Keratinocyte (primary cell): ENCODE measurements around the gene IRF4. TPM values are rescaled to one million over a fixed set of nuclear protein-coding genes. Genes with fewer than 3 reads are reported as not detected.

Source experiments
- DNase-seq: peaks from one replicate; pipeline ENCODE4 v3.0.0-alpha.2; 2011; ENCODE audit warnings: low read depth, missing footprints, low spot score
- FAIRE-seq: peaks from 2 replicates; lab custom pipeline; 2011; peaks lifted over from hg19 to GRCh38; lab: Jason Lieb, UNC
- H2AFZ ChIP-seq: 2 replicates; pipeline ENCODE4 v1.6.0; 2012; ENCODE audit warnings: low read length, control low read depth, inconsistent platforms; ENCODE audit not compliant: control insufficient read depth
- H3K27ac ChIP-seq: 2 replicates; pipeline ENCODE4 v1.5.1; 2011; ENCODE audit warnings: low read length; ENCODE audit not compliant: control insufficient read depth, insufficient read depth
- H3K27me3 ChIP-seq: 3 replicates; pipeline ENCODE4 v1.6.0; 2011; ENCODE audit warnings: low read length; ENCODE audit not compliant: control insufficient read depth, insufficient read depth; ENCODE audit errors: extremely low read depth
- H3K36me3 ChIP-seq, 2 experiments: 2 replicates in 1 of 2; 3 replicates in 1 of 2; pipeline ENCODE4 v1.5.1; 2011; ENCODE audit warnings: low read length in 2 of 2, mild to moderate bottlenecking in 1 of 2; ENCODE audit not compliant: control insufficient read depth in 2 of 2, insufficient read depth in 2 of 2; ENCODE audit errors: extremely low read depth in 1 of 2
- H3K4me1 ChIP-seq: 3 replicates; pipeline ENCODE4 v1.5.1; 2011; ENCODE audit warnings: low read length; ENCODE audit not compliant: control insufficient read depth, insufficient read depth; ENCODE audit errors: extremely low read depth
- H3K4me2 ChIP-seq: 3 replicates; pipeline ENCODE4 v1.6.0; 2011; ENCODE audit warnings: low read depth, low read length; ENCODE audit not compliant: control insufficient read depth, insufficient read depth; ENCODE audit errors: extremely low read depth
- H3K4me3 ChIP-seq, 3 experiments: fragments of 200-600 bp in 1 of 3; sonication (generic) in 1 of 3; 2 replicates in 2 of 3; 3 replicates in 1 of 3; pipeline ENCODE4 v1.5.1; 2011 to 2016; ENCODE audit warnings: low read length in 3 of 3, mild to moderate bottlenecking in 3 of 3, control low read depth in 2 of 3, inconsistent platforms in 1 of 3, low read depth in 1 of 3, mixed read lengths in 1 of 3, mixed run types in 1 of 3, moderate library complexity in 1 of 3; ENCODE audit not compliant: control insufficient read depth in 2 of 3, insufficient read depth in 2 of 3; ENCODE audit errors: extremely low read depth in 1 of 3
- H3K79me2 ChIP-seq: 2 replicates; pipeline ENCODE4 v1.6.0; 2012; ENCODE audit warnings: low read length; ENCODE audit not compliant: control insufficient read depth, insufficient read depth
- H3K9ac ChIP-seq: 3 replicates; pipeline ENCODE4 v1.6.0; 2011; ENCODE audit warnings: low read length; ENCODE audit not compliant: control insufficient read depth, insufficient read depth; ENCODE audit errors: extremely low read depth
- H3K9me1 ChIP-seq: 3 replicates; pipeline ENCODE4 v1.6.0; 2011; ENCODE audit warnings: low read length; ENCODE audit not compliant: control insufficient read depth, insufficient read depth; ENCODE audit errors: extremely low read depth
- H3K9me3 ChIP-seq: 2 replicates; pipeline ENCODE4 v1.5.1; 2012; ENCODE audit warnings: low read depth, low read length; ENCODE audit not compliant: control insufficient read depth
- H4K20me1 ChIP-seq: 3 replicates; pipeline ENCODE4 v1.6.0; 2011; ENCODE audit warnings: low read length; ENCODE audit not compliant: control insufficient read depth, insufficient read depth; ENCODE audit errors: extremely low read depth
- EZH2 ChIP-seq: IDR thresholded peaks from one replicate; pipeline ENCODE4 v1.6.1; 2012; ENCODE audit warnings: inconsistent platforms, mild to moderate bottlenecking, low read length, moderate library complexity
- dilution Hi-C: fragments of 300-500 bp; cut with MboI; formaldehyde crosslinking; loops from one replicate; pipeline ENCODE4 v1.7.0; 2020; ENCODE audit warnings: low sequenced_read_pairs; ENCODE audit not compliant: extremely low pct_ligation_motif_present
- polyA plus RNA-seq, 5 experiments: library from polyadenylated mRNA; depleted of rRNA in 3 of 5; stranded (reverse) in 3 of 5; stranded (forward) in 1 of 5; unstranded in 1 of 5; fragments of >200 nt; gene quantifications; 1 replicate in 1 of 5; 2 replicates in 3 of 5; 3 replicates in 1 of 5; pipeline versions ENCODE4 v1.2.1 to v1.2.3, GENCODE V29; 2011 to 2012; ENCODE audit warnings: missing spikeins in 2 of 5, low read depth in 1 of 5, low replicate concordance in 1 of 5
- TF ChIP-seq, protein P1 (sequence below), 3 experiments: IDR thresholded peaks in 1 of 3; conservative IDR thresholded peaks in 1 of 3; optimal IDR thresholded peaks in 1 of 3; 2 replicates in 2 of 3; 3 replicates in 1 of 3; pipeline versions ENCODE3 to v1.5.1; 2011; ENCODE audit warnings: low read length in 3 of 3, mild to moderate bottlenecking in 3 of 3, moderate library complexity in 2 of 3, control low read depth in 1 of 3, inconsistent platforms in 1 of 3; ENCODE audit not compliant: insufficient read depth in 2 of 3; ENCODE audit errors: extremely low read depth in 1 of 3

The IRF4 gene
- polyA plus RNA-seq, 1 donor (not counting 4 experiments of a cell fraction or from before 2014, with no cell fraction given), result 0.12 TPM

- H3K36me3 ChIP-seq, result no peaks in the 10 kb centered on the region
- FAIRE-seq (no peak), DNase-seq (no peak)
- H3K9me3 ChIP-seq, result no peaks in the 10 kb centered on the region
- no peak overlapping the region for H3K27ac ChIP-seq
- no peak overlapping the region for H3K9ac ChIP-seq
- peaks cover 11% of the 10 kb centered on the region for H3K27me3 ChIP-seq
- no peaks in the 10 kb centered on the region for H4K20me1 ChIP-seq
- TF ChIP-seq, protein P1, sequence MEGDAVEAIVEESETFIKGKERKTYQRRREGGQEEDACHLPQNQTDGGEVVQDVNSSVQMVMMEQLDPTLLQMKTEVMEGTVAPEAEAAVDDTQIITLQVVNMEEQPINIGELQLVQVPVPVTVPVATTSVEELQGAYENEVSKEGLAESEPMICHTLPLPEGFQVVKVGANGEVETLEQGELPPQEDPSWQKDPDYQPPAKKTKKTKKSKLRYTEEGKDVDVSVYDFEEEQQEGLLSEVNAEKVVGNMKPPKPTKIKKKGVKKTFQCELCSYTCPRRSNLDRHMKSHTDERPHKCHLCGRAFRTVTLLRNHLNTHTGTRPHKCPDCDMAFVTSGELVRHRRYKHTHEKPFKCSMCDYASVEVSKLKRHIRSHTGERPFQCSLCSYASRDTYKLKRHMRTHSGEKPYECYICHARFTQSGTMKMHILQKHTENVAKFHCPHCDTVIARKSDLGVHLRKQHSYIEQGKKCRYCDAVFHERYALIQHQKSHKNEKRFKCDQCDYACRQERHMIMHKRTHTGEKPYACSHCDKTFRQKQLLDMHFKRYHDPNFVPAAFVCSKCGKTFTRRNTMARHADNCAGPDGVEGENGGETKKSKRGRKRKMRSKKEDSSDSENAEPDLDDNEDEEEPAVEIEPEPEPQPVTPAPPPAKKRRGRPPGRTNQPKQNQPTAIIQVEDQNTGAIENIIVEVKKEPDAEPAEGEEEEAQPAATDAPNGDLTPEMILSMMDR (optimal IDR thresholded peaks at IDR 0.05 in 1 of 3, IDR thresholded peaks at IDR 0.05 in 1 of 3, conservative IDR thresholded peaks at IDR 0.05 in 1 of 3; ENCODE audit: extremely low read depth in 1 of 3, insufficient read depth in 2 of 3, low read length in 3 of 3), result no peak
- no peak for TF ChIP-seq EZH2
- H3K4me3 ChIP-seq, result no peak overlapping the region
- no peaks in the 10 kb centered on the region for H3K4me1 ChIP-seq
- H3K9me1 ChIP-seq, result no peaks in the 10 kb centered on the region
- no peak overlapping the region for H3K4me2 ChIP-seq
- H3K79me2 ChIP-seq, result no peaks in the 10 kb centered on the region
- dilution Hi-C loops, result no loop called here
- H2AFZ ChIP-seq, result no peak overlapping the region
Measured at GRCh38 chr6:415087-415486, 23.5 kb downstream of the IRF4 start.

DNA sequence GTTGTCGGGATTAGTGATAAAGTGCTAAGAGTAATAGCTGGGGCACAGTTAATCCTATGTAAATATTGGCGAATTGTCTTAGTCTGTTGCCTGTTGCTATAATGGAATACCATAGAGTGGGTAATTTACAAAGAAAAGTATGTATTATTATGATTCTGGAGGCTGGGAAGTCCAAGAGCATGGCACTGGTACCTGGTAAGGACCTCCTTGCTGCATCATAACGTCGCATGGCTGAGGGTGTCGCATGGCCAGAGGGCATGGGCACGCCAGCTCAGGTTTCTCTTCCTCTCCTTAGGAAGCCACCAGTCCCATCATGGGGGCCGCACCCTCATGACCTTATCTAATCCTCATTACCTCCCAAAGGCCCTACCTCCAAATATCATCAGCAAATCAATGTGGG lies 29.7 kb downstream of the IRF4 start:
- Histone ChIP-seq H3K27ac (no peak overlapping the region), H3K9ac (no peak overlapping the region), H4K20me1 (no peaks in the 10 kb centered on the region), H3K4me2 (no peak overlapping the region), H3K27me3 (peaks cover 3% of the 10 kb centered on the region), H3K9me1 (no peaks in the 10 kb centered on the region), H3K4me1 (peaks cover 2% of the 10 kb centered on the region), H3K4me3 (no peak overlapping the region), H2AFZ (no peak overlapping the region), H3K36me3 (no peaks in the 10 kb centered on the region), H3K79me2 (no peaks in the 10 kb centered on the region), H3K9me3 (no peaks in the 10 kb centered on the region)
- no peak for DNase-seq
- dilution Hi-C loops, result no loop called here
- TF ChIP-seq, protein P1 (optimal IDR thresholded peaks at IDR 0.05 in 1 of 3, IDR thresholded peaks at IDR 0.05 in 1 of 3, conservative IDR thresholded peaks at IDR 0.05 in 1 of 3; ENCODE audit: extremely low read depth in 1 of 3, insufficient read depth in 2 of 3, low read length in 3 of 3), result no peak
- TF ChIP-seq EZH2, result no peak
- FAIRE-seq, result no peak
